GM23248 (cell line): ENCODE data around the gene HGF.

Source experiments
- EZH2 ChIP-seq: fragments of 200-600 bp; sonication (generic); IDR thresholded peaks from 2 replicates; pipeline ENCODE4 v1.6.1; 2018; ENCODE audit warnings: antibody characterized with exemption, mild to moderate bottlenecking; ENCODE audit not compliant: insufficient read depth, poor library complexity, severe bottlenecking
- EZH2phosphoT487 ChIP-seq: fragments of 200-600 bp; sonication (generic); IDR thresholded peaks from 2 replicates; pipeline ENCODE4 v1.6.1; 2018; ENCODE audit warnings: antibody characterized with exemption, moderate library complexity, mild to moderate bottlenecking, low read depth; ENCODE audit not compliant: insufficient read depth

GRCh38 chr7:81790686-81791085, 20.8 kb upstream of the HGF start:
- TF ChIP-seq EZH2, result no peak
- TF ChIP-seq EZH2phosphoT487, result no peak
